ENCODE results near the gene HES7.

- no peak for TF ChIP-seq HDAC2 (IDR thresholded peaks at IDR 0.05)
- TF ChIP-seq CTCF (IDR thresholded peaks at IDR 0.05), result no peak
- TF ChIP-seq KDM1A (IDR thresholded peaks at IDR 0.05; ENCODE audit: low read depth), result no peak
- TF ChIP-seq ZFP36 (IDR thresholded peaks at IDR 0.05; ENCODE audit: borderline replicate concordance, partially characterized antibody), result no peak
- TF ChIP-seq SMC3 (IDR thresholded peaks at IDR 0.05), result no peak
- TF ChIP-seq POLR2A (IDR thresholded peaks at IDR 0.05; ENCODE audit: low read length), result no peak
- no peak for TF ChIP-seq MAX (IDR thresholded peaks at IDR 0.05)
- no peak for TF ChIP-seq REST (IDR thresholded peaks at IDR 0.05)
- no peak for TF ChIP-seq MAFK (IDR thresholded peaks at IDR 0.05; ENCODE audit: partially characterized antibody)
- no peak for TF ChIP-seq EP300 (IDR thresholded peaks at IDR 0.05)
- TF ChIP-seq, protein P1, sequence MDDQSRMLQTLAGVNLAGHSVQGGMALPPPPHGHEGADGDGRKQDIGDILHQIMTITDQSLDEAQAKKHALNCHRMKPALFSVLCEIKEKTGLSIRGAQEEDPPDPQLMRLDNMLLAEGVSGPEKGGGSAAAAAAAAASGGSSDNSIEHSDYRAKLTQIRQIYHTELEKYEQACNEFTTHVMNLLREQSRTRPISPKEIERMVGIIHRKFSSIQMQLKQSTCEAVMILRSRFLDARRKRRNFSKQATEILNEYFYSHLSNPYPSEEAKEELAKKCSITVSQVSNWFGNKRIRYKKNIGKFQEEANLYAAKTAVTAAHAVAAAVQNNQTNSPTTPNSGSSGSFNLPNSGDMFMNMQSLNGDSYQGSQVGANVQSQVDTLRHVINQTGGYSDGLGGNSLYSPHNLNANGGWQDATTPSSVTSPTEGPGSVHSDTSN (IDR thresholded peaks at IDR 0.05), result no peak
Measured at GRCh38 chr17:8095361-8095760, 28.5 kb downstream of the HES7 start.

Measured in A549 (cell line).